Measurements from ENCODE around the gene PAX7.

PAX7 gene

DNA sequence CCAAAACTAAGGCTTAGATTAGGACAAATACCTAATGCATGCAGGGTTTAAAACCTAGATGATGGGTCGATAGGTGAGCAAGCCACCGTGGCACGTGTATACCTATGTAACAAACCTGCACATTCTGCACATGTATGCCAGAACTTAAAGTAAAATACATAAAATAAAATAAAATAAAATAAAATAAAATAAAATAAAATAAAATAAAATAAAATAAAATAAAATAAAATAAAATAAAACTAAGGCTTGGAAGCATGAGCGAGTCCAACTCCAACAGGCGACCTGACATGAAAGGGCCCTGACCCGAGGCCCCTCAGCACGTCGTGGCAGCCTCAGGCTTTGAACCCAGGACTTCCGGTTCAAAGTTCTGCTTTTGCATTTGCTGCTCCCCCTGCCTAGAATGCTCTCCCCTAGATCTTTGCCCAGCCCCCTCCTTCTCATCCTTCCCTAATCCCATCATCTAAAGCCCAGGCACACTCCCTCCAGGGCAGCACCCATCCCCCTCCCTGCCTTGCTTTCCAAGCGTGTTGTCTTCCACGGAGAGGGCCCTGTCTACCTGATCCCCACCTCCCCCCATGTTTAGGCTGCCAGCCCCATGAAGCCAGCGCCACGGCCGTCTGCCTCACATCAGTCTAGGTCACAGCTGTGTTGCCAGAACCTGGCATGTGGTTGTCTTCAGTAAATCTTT is 164.5 kb downstream of the PAX7 start:
- no peak for DNase-seq (ENCODE audit: low spot score)

GRCh38 chr1:18796950-18797349 is 166.3 kb downstream of the PAX7 start:
- no peak for DNase-seq (ENCODE audit: low spot score)
